GM06990 (cell line): Measurements from ENCODE around the gene ITGB1BP2.

ENCODE experiments used
- DNase-seq: peaks from one replicate; pipeline ENCODE4 v3.0.0-alpha.2; 2011; ENCODE audit not compliant: insufficient read length; ENCODE audit errors: extremely low read depth
- H3K27me3 ChIP-seq: replicated peaks from 2 replicates; pipeline ENCODE4 v1.6.0; 2011; ENCODE audit warnings: low read length; ENCODE audit not compliant: control insufficient read depth, insufficient read depth
- H3K36me3 ChIP-seq: 2 replicates; pipeline ENCODE4 v1.5.1; 2011; ENCODE audit warnings: low read length; ENCODE audit not compliant: control insufficient read depth, insufficient read depth
- H3K4me3 ChIP-seq: replicated peaks from 2 replicates; pipeline ENCODE4 v1.5.1; 2011; ENCODE audit warnings: low read depth, mild to moderate bottlenecking, control low read depth, low read length
- TF ChIP-seq, protein P1 (sequence below): IDR thresholded peaks from 2 replicates; pipeline ENCODE4 v1.5.1; 2011; ENCODE audit warnings: low read length, control low read depth, mild to moderate bottlenecking, inconsistent platforms; ENCODE audit not compliant: insufficient read depth, poor library complexity, severe bottlenecking

Gene ITGB1BP2

DNA sequence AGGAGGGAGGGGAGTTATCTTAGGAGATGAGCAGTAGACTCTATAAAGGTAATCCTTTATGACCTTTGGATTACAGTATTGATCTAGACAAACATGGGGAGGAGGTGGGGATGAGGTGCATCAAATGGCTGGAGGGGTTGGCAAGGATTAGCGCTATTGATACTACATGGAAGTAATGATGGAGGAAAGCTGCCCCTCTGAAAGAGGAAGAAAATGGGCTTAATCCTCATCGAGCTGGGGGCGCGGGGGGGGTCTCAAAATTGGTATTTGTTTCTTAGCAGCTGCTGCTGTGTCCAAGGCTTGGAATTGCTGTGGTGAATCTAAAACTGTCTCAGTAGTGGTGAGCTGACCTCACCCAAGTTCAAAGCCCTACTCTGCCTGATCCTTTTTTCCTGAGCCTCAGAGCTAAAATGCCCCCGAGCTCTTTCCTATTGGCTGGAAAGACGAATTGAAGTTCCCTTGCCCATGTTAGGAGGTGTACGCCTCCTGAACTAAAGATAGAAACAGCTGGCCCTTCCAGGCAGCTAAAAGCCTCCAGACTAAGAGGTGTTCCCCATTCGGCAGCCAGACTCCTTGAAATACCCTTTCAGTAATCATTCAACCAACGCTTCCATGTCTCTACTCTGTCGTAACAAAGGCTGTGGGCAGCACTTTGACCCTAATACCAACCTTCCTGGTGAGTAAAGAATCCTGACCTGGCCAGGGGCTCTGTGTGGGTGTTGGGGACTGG, at the start of gene ITGB1BP2:
ITGB1BP2 (plus strand) TSS at position 556 of the 730 bp plus-strand sequence; CDS start at position 613, 57 bp downstream.
- Histone ChIP-seq H3K36me3 (peaks cover 8% of the 10 kb centered on the region), H3K4me3 (no peak within 1 kb of the TSS), H3K27me3 (no peaks in the 10 kb centered on the region)
- TF ChIP-seq, protein P1, sequence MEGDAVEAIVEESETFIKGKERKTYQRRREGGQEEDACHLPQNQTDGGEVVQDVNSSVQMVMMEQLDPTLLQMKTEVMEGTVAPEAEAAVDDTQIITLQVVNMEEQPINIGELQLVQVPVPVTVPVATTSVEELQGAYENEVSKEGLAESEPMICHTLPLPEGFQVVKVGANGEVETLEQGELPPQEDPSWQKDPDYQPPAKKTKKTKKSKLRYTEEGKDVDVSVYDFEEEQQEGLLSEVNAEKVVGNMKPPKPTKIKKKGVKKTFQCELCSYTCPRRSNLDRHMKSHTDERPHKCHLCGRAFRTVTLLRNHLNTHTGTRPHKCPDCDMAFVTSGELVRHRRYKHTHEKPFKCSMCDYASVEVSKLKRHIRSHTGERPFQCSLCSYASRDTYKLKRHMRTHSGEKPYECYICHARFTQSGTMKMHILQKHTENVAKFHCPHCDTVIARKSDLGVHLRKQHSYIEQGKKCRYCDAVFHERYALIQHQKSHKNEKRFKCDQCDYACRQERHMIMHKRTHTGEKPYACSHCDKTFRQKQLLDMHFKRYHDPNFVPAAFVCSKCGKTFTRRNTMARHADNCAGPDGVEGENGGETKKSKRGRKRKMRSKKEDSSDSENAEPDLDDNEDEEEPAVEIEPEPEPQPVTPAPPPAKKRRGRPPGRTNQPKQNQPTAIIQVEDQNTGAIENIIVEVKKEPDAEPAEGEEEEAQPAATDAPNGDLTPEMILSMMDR: no peak
- DNase-seq: no peak

GRCh38 chrX:71252221-71252620, 49.3 kb upstream of the ITGB1BP2 start:
- H3K36me3 ChIP-seq: peaks cover 3% of the 10 kb centered on the region
- H3K4me3 ChIP-seq: peak overlapping the region; percentile 10
- DNase-seq: no peak
- H3K27me3 ChIP-seq: no peaks in the 10 kb centered on the region
- TF ChIP-seq, protein P1: no peak

GRCh38 chrX:71253253-71254091, 48.1 kb upstream of the ITGB1BP2 start:
- TF ChIP-seq, protein P1: peak; percentile 57
- H3K36me3 ChIP-seq: no peaks in the 10 kb centered on the region
- peak overlapping the region; percentile 82 for H3K4me3 ChIP-seq
- H3K27me3 ChIP-seq: no peaks in the 10 kb centered on the region
- peak; percentile 51 for DNase-seq

DNA sequence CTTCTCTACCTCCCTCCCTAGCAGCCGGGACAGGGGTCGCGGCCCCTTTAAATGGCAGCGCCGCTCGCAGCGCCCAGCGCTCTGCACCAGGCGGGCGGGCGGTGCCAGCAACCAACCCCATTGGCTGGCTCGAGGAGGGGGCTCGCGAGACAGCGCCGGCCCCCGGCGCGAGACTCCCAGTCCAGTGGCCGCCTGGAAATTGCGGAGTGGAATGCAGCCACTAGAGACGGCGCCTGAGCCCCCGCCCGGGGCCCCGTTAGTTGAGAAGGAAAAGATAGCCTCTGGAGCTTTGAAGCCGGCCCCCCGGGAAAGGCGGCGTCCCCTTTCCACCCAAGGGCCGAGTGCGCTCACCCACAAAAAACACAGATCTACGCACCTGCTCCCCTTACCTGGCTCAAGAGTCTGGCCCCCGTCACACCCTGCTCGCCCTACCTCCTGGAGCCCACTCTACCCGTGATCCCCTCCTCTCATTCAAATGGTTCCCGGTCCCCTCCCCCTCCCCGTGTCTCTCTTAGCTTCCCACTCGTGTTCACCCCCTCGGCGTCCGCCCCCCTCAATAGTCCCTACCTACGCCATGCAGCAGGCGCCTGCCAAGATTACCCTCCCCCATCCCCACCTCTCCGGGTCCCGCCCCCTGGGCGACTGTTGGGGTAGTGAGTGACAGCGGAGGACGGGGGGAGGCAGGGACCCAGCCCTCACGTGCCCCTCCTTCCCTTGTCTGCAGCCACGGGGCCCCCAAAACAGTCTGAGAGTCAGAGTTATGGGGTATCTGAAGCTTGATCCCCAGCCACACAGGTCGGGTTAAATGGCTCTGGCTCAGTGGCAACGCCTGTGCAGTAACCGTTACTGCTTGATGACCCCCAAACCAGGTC, 47.2 kb upstream of the ITGB1BP2 start, which contains the start of gene ZMYM3:
ZMYM3 (minus strand) TSS at position 49 of the 872 bp plus-strand sequence. CDS start 885 bp downstream, outside the sequence.
- TF ChIP-seq, protein P1: no peak

GRCh38 chrX:71256051-71256450, 45.5 kb upstream of the ITGB1BP2 start:
- Histone ChIP-seq H3K27me3 (no peaks in the 10 kb centered on the region), H3K4me3 (no peak overlapping the region), H3K36me3 (no peaks in the 10 kb centered on the region)
- no peak for DNase-seq
- TF ChIP-seq, protein P1: no peak

More for the DNA sequence above, 47.2 kb upstream of the ITGB1BP2 start, which contains the start of gene ZMYM3:
- peak within 1 kb of the TSS; percentile 82 for H3K4me3 ChIP-seq
- H3K27me3 ChIP-seq: no peaks in the 10 kb centered on the region
- H3K36me3 ChIP-seq: no peaks in the 10 kb centered on the region
- DNase-seq: peak; percentile 89
